GM18505 (cell line): ENCODE measurements around the gene MED7.

Experiments used
- ATAC-seq: cut with Tn5 transposase; IDR thresholded peaks from one replicate; pipeline ENCODE4 v1.9.1; 2021; ENCODE audit not compliant: unreplicated experiment
- POLR2A ChIP-seq: IDR thresholded peaks from 4 replicates; pipeline ENCODE4 v1.6.1; 2011; ENCODE audit warnings: borderline replicate concordance; ENCODE audit not compliant: insufficient read depth, insufficient read length; ENCODE audit errors: extremely low read depth

MED7 gene

GRCh38 chr5:157148734-157149615 lies 6.3 kb upstream of the MED7 start:
- no peak for TF ChIP-seq POLR2A
- ATAC-seq = no peak

GRCh38 chr5:157143127-157143971 lies 684 bp upstream of the MED7 start:
- TF ChIP-seq POLR2A = no peak
- peak; percentile 34 for ATAC-seq

- ATAC-seq = no peak
- TF ChIP-seq POLR2A = no peak
Measured at GRCh38 chr5:157137691-157138090, 5.0 kb downstream of the MED7 start.

- no peak for ATAC-seq
- no peak for TF ChIP-seq POLR2A
Measured at GRCh38 chr5:157132281-157132612, 10.4 kb downstream of the MED7 start.

- TF ChIP-seq POLR2A = no peak
- ATAC-seq = no peak
Measured at GRCh38 chr5:157130925-157131324, 11.7 kb downstream of the MED7 start.

- no peak for ATAC-seq
- TF ChIP-seq POLR2A = no peak
Measured at GRCh38 chr5:157121709-157122108, 21.0 kb downstream of the MED7 start.

- no peak for ATAC-seq
- no peak for TF ChIP-seq POLR2A
Measured at GRCh38 chr5:157120102-157120501, 22.6 kb downstream of the MED7 start.

GRCh38 chr5:157116483-157116954 lies 26.1 kb downstream of the MED7 start:
- TF ChIP-seq POLR2A = no peak
- peak; percentile 52 for ATAC-seq

- no peak for ATAC-seq
- no peak for TF ChIP-seq POLR2A
Measured at GRCh38 chr5:157115502-157115901, 27.2 kb downstream of the MED7 start.

- no peak for TF ChIP-seq POLR2A
- no peak for ATAC-seq
Measured at GRCh38 chr5:157115012-157115411, 27.7 kb downstream of the MED7 start.

GRCh38 chr5:157113002-157113401 lies 29.7 kb downstream of the MED7 start:
- no peak for TF ChIP-seq POLR2A
- no peak for ATAC-seq

GRCh38 chr5:157109744-157110143 lies 32.9 kb downstream of the MED7 start:
- peak; percentile 60 for TF ChIP-seq POLR2A
- peak; percentile 52 for ATAC-seq

- peak; percentile 51 for TF ChIP-seq POLR2A
- peak; percentile 90 for ATAC-seq
Measured at GRCh38 chr5:157108976-157109375, 33.7 kb downstream of the MED7 start, which contains the start of gene HAVCR2. Gene HAVCR2 (minus strand): TSS chr5:157109044. CDS start chr5:157108983, 61 bp downstream.
